ENCODE results near the gene PATL1.

The PATL1 gene

DNA sequence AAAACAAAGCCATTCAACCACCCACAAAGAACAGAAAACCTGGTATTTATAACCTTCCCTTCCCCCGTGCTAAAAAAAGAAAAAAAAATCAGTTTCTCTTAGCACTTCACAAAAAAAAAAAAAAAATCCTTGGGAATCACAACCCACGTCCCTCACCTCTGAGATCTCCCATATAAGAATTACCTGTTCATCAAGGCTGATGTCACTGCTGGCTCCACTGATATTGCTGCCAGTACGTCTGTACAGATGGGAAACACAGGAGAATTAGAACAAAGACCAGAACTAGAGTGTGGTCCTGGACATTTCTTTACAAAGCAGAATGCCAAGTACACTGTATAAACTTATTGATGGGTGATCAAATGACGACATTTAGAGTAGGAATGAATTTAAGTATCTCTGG, 68.2 kb downstream of the PATL1 start:
- TF ChIP-seq ISL1 (CRISPR knock-in tag; IDR thresholded peaks at IDR 0.05) = no peak
- no peak for ATAC-seq

DNA sequence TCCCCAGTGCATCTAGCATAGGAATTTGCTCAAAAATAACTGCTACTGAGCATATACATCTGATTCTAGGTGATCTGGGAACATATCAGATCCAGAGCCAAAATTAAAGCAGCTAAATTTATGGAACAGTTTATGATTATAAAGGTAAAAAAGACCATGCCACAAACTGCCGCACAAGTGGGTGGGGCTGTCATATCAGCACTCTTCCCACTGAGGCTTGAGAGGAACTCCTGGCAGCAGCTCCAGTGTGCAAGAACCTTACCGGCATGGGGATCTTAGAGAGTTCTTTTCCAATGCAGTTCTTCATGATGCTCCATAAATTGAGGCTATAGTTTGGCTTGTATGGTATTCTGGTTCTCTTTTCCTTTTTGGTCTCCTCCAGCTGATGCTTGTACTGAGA, 68.6 kb downstream of the PATL1 start:
- no peak for ATAC-seq
- TF ChIP-seq, protein P1, sequence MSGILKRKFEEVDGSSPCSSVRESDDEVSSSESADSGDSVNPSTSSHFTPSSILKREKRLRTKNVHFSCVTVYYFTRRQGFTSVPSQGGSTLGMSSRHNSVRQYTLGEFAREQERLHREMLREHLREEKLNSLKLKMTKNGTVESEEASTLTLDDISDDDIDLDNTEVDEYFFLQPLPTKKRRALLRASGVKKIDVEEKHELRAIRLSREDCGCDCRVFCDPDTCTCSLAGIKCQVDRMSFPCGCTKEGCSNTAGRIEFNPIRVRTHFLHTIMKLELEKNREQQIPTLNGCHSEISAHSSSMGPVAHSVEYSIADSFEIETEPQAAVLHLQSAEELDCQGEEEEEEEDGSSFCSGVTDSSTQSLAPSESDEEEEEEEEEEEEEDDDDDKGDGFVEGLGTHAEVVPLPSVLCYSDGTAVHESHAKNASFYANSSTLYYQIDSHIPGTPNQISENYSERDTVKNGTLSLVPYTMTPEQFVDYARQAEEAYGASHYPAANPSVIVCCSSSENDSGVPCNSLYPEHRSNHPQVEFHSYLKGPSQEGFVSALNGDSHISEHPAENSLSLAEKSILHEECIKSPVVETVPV (CRISPR knock-in tag; IDR thresholded peaks at IDR 0.05) = no peak
- TF ChIP-seq ZFP30 (CRISPR knock-in tag; IDR thresholded peaks at IDR 0.05) = no peak
- TF ChIP-seq ZNF565 (CRISPR knock-in tag; conservative IDR thresholded peaks at IDR 0.05; ENCODE audit: low read depth) = no peak
- no peak for TF ChIP-seq CSDC2 (CRISPR knock-in tag; IDR thresholded peaks at IDR 0.05)
- no peak for TF ChIP-seq PPARA (CRISPR knock-in tag; IDR thresholded peaks at IDR 0.05; ENCODE audit: borderline replicate concordance)
- TF ChIP-seq, protein P2, sequence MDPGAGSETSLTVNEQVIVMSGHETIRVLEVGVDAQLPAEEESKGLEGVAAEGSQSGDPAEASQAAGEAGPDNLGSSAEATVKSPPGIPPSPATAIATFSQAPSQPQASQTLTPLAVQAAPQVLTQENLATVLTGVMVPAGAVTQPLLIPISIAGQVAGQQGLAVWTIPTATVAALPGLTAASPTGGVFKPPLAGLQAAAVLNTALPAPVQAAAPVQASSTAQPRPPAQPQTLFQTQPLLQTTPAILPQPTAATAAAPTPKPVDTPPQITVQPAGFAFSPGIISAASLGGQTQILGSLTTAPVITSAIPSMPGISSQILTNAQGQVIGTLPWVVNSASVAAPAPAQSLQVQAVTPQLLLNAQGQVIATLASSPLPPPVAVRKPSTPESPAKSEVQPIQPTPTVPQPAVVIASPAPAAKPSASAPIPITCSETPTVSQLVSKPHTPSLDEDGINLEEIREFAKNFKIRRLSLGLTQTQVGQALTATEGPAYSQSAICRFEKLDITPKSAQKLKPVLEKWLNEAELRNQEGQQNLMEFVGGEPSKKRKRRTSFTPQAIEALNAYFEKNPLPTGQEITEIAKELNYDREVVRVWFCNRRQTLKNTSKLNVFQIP (CRISPR knock-in tag; IDR thresholded peaks at IDR 0.05; ENCODE audit: borderline replicate concordance, low read depth) = no peak
- TF ChIP-seq ESRRG (CRISPR knock-in tag; IDR thresholded peaks at IDR 0.05) = no peak
- TF ChIP-seq ZNF70 (CRISPR knock-in tag; IDR thresholded peaks at IDR 0.05) = no peak
- no peak for TF ChIP-seq ISL1 (CRISPR knock-in tag; IDR thresholded peaks at IDR 0.05)
- TF ChIP-seq ZNF8 (CRISPR knock-in tag; IDR thresholded peaks at IDR 0.05) = no peak
- TF ChIP-seq, protein P3, sequence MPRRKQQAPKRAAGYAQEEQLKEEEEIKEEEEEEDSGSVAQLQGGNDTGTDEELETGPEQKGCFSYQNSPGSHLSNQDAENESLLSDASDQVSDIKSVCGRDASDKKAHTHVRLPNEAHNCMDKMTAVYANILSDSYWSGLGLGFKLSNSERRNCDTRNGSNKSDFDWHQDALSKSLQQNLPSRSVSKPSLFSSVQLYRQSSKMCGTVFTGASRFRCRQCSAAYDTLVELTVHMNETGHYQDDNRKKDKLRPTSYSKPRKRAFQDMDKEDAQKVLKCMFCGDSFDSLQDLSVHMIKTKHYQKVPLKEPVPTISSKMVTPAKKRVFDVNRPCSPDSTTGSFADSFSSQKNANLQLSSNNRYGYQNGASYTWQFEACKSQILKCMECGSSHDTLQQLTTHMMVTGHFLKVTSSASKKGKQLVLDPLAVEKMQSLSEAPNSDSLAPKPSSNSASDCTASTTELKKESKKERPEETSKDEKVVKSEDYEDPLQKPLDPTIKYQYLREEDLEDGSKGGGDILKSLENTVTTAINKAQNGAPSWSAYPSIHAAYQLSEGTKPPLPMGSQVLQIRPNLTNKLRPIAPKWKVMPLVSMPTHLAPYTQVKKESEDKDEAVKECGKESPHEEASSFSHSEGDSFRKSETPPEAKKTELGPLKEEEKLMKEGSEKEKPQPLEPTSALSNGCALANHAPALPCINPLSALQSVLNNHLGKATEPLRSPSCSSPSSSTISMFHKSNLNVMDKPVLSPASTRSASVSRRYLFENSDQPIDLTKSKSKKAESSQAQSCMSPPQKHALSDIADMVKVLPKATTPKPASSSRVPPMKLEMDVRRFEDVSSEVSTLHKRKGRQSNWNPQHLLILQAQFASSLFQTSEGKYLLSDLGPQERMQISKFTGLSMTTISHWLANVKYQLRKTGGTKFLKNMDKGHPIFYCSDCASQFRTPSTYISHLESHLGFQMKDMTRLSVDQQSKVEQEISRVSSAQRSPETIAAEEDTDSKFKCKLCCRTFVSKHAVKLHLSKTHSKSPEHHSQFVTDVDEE (CRISPR knock-in tag; IDR thresholded peaks at IDR 0.05) = no peak
- TF ChIP-seq ARNTL (CRISPR knock-in tag; IDR thresholded peaks at IDR 0.05; ENCODE audit: borderline replicate concordance, low read depth) = no peak
- no peak for TF ChIP-seq SNAI2 (CRISPR knock-in tag; IDR thresholded peaks at IDR 0.05)

DNA sequence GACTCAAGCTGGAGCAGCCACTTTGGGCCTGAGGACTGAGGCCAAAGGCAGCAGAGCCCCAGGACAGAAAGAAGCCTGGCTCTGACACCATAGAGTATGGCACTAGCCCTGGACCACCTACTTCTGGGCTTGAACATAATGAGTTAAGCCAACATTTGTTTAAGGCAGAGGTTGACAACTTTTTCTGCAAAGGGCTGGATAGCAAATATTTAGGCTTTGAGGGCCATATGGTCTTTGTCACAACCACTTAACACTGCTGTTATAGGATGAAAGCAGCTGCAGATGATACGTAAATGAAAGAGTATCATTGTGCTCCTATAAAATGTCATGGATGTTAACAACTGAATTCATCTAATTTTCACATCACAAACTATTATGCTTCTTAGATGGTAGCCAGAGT, 69.9 kb downstream of the PATL1 start:
- no peak for ATAC-seq

More for the DNA sequence above, 69.9 kb downstream of the PATL1 start:
- TF ChIP-seq OSR1 (CRISPR knock-in tag; IDR thresholded peaks at IDR 0.05) = no peak
- no peak for TF ChIP-seq ZNF70 (CRISPR knock-in tag; IDR thresholded peaks at IDR 0.05)
- TF ChIP-seq ARNTL (CRISPR knock-in tag; IDR thresholded peaks at IDR 0.05; ENCODE audit: borderline replicate concordance, low read depth) = no peak
- TF ChIP-seq, protein P2 (CRISPR knock-in tag; IDR thresholded peaks at IDR 0.05; ENCODE audit: borderline replicate concordance, low read depth) = no peak
- TF ChIP-seq SNAI2 (CRISPR knock-in tag; IDR thresholded peaks at IDR 0.05) = no peak
- no peak for TF ChIP-seq BACH2 (CRISPR knock-in tag; IDR thresholded peaks at IDR 0.05; ENCODE audit: borderline replicate concordance)
- TF ChIP-seq RARB (CRISPR knock-in tag; IDR thresholded peaks at IDR 0.05) = no peak
- no peak for TF ChIP-seq PPARA (CRISPR knock-in tag; IDR thresholded peaks at IDR 0.05; ENCODE audit: borderline replicate concordance)
- no peak for TF ChIP-seq CSDC2 (CRISPR knock-in tag; IDR thresholded peaks at IDR 0.05)
- TF ChIP-seq ZNF565 (CRISPR knock-in tag; conservative IDR thresholded peaks at IDR 0.05; ENCODE audit: low read depth) = no peak
- TF ChIP-seq ISL1 (CRISPR knock-in tag; IDR thresholded peaks at IDR 0.05) = no peak
- TF ChIP-seq, protein P3 (CRISPR knock-in tag; IDR thresholded peaks at IDR 0.05) = no peak
- no peak for TF ChIP-seq ZC3H10 (CRISPR knock-in tag; IDR thresholded peaks at IDR 0.05)
- TF ChIP-seq, protein P1 (CRISPR knock-in tag; IDR thresholded peaks at IDR 0.05) = no peak
- no peak for TF ChIP-seq TCF4 (CRISPR knock-in tag; IDR thresholded peaks at IDR 0.05; ENCODE audit: borderline replicate concordance)
- TF ChIP-seq ESRRG (CRISPR knock-in tag; IDR thresholded peaks at IDR 0.05) = no peak
